Amygdala (tissue), 56 donors: ENCODE measurements around the gene CDK15.

Source experiments
- DNase-seq, 56 donors: peaks; one replicate each; lab custom pipeline; 2025; lab: John Stamatoyannopoulos, UW

CDK15 gene

DNA sequence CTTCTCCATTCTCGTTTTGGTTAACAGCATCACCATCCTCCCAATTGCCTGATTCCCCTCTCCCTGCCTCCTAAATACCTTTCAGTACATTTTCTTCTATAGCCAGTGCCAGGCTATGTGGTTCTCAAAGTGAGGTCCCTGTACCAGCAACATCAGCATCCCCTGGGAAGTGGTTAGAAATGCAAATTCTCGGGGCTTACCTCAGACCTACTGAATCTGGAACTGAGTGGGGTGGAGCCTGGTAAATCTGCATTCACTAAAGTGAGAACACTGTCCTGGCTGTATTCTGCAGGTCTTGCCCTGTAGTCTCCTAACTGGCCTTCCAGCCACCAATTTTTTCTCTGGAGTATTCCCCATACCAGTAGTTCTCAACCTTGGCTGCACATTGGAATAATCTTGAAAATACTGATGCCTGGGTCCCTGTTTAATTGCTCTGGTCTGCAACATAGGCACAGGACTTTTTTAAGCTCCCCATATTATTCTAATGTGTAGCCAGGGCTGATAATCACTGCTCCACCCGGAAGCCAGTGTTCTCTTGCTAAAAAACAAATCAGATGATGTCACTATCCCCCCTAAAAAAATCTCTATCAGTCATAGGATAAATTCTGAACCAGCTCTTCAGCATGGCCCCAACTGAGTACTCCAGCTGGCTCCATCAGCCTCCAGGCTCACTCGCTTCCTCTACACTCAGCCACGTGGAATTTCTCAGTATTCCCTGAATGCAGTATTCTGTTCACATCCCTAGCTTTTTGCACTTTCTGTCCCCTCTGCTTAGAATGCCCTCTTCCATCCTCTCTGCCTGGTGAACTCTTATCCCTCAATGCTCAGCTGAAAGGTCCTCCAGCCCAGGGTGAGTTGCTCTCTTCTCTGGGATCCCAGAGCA is 98.4 kb downstream of the CDK15 start:
- no peak for DNase-seq

- no peak for DNase-seq
Observed at GRCh38 chr2:201906777-201907562, 100.6 kb downstream of the CDK15 start.

GRCh38 chr2:201907563-201907881 is 101.2 kb downstream of the CDK15 start:
- no peak for DNase-seq

DNA sequence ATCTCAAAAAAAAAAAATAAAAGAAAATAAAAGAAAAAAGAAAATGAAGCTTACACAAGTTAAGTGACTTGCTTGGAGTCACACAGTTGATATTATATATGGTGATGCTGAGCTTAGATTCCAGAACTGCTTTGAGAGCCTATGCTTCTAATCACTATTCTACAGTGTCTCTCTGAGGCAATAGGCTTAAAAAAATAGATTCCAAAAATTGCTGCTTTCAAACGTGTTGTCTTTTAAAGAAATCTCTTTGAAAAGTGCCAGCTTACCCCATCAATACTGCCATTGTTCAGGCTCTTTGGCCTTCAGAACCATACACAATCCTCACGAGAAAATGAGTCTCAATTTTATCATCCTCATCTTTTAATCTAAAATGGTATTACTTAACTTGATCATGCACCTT is 102.6 kb downstream of the CDK15 start:
- no peak for DNase-seq

DNA sequence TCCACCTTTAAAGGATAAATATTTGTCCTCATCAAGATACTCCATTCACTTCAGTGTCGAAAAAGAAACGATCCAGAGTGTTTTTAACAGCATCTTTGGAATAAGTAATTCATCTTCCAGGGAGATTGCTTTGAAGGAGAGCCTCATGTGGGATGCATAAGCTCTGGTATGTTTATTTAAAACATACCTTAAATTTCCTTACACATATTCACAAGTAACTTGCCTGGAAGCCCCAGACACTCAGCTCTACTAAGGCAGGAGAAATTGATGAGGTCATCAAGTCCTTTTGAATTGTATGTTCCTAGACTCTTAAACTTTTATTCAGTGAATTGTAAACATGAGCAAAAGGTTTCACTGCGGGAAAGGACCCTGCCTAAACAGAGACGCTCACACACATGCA is 103.0 kb downstream of the CDK15 start:
- DNase-seq: no peak

GRCh38 chr2:201909961-201910361 is 103.6 kb downstream of the CDK15 start:
- DNase-seq: no peak

GRCh38 chr2:201911372-201911771 is 105.0 kb downstream of the CDK15 start:
- no peak for DNase-seq

DNA sequence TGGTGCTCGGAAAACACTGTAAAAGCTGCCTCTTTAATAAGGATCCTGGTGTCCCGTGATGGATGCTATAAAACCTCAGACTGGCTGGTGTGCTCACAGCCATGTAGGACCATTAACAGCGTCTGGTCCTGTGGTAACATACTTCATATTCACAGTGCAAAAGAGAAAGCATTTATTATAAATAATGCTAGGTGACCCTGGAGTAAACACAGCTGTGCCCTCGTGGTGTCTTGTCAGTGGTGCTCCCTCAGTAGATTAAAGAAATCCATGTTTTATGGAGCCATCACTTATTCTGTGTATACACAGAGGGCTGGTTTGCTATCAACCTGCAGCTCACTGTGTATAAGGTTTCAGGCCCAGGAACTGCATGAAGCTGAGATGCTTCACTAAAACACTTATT is 106.9 kb downstream of the CDK15 start:
- no peak for DNase-seq

- no peak for DNase-seq
Observed at GRCh38 chr2:201915446-201915845, 109.1 kb downstream of the CDK15 start.

GRCh38 chr2:201916565-201916964 is 110.2 kb downstream of the CDK15 start:
- no peak for DNase-seq

GRCh38 chr2:201918616-201919307 is 112.4 kb downstream of the CDK15 start:
- DNase-seq: no peak

GRCh38 chr2:201919308-201919634 is 112.9 kb downstream of the CDK15 start:
- DNase-seq: no peak

GRCh38 chr2:201923436-201924328 is 117.3 kb downstream of the CDK15 start:
- DNase-seq: no peak

DNA sequence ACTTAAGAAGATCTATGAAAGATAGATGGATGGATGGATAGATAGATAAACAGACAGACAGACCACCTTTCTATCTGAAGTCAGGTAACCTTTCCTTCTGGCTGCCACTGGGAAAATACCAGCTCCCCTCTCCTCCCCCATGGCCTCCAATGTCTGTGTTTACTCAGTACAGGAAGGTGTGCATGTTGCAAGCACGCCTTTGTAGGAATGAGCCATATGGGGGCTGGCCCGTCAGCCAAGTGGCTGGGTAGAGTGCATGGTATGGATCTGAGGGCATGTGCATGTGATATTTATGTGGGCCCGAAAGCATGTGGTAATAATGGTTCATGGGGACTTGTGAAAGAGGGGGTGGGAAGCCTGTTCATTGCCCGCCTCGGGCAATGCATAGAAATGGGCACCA is 118.1 kb downstream of the CDK15 start:
- DNase-seq: no peak

DNA sequence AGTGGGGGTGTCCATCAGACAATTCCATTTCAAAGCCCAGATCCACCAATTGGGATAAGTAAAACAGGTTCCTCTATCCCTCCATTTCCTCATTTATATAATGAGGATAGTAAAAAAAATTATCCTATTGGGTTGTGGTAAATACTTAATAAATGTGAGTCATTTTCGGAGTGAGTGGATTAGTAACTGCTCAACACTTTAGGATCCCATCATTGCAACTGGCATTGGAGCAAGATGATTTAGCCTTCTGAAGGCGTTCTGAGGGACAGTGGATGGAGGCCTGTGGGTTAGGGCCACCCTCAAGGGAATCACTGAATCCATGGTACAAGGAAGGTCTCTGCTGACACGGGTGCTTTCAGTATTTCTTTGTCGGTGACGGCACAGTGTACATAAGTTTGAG is 118.7 kb downstream of the CDK15 start:
- no peak for DNase-seq

- DNase-seq: no peak
Observed at GRCh38 chr2:201926067-201926466, 119.7 kb downstream of the CDK15 start.

DNA sequence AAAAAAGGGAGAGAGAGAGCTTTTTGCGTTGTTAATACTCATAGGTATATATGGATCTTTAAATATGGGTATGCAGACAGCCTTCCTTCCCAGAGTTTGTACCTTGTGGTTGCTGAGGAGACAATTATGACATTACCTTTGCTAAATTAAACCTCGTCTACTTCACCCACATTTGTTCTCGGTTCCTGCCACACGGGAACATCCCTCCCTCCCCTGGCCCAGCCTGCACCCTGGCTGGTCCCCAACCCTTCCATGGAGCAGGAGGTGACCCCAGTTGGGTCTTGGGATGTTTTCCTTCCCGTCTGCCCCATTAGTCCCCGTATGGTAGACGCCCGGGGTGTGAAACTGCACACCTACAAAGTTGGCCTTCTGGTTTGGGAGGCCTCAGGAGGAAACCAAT is 122.0 kb downstream of the CDK15 start:
- no peak for DNase-seq

- DNase-seq: no peak
Observed at GRCh38 chr2:201929281-201930026, 123.1 kb downstream of the CDK15 start.

DNA sequence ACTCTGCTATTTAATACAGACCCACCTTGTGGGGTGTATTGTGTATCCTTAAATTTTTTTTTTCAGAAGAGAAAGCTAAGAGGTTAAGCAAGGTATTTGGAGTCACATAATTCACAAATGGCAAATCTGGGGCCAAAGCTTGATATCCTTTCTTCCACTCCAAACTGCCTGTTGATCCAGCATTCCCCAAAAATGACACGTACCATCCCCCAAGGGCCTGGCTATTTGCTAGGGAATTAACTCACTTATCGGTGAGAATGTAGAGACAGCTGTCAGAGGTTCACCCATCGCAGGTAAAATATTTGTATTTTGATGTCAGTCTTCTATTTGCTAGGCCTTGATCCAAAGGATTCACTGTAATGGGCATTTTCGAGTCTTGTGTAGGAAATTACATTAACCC is 123.7 kb downstream of the CDK15 start:
- DNase-seq: no peak

DNA sequence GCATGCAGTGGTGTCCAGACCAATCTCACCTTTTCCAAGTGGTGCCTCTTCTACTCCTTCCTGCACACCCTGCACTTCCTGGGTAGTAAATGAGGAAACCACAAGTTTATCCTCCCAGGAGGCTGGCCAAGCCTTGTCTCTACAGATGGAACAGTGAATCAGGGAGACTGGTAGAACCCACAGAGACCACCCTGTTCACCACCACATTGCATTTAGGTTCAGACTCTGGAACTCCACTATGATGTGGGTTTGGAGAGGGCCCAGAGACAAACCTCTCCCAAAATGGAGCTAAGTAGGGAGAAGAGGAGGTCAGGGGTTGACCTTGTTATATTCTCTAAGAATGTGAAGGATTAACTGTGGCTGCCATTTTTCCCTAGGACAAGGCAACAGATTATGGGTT is 124.5 kb downstream of the CDK15 start:
- no peak for DNase-seq
